Suprapubic skin (tissue), 4 donors: ENCODE results near the gene CFAP99.

ENCODE experiments used
- EP300 ChIP-seq: sonication (generic); formaldehyde crosslinking; IDR thresholded peaks from one replicate; pipeline ENCODE4 v1.6.1; 2017; ENCODE audit warnings: antibody characterized with exemption
- POLR2A ChIP-seq, 2 donors: fragments of 450-650 bp; IDR thresholded peaks; one replicate each; pipeline ENCODE4 v1.6.1; 2017; ENCODE audit warnings: antibody characterized with exemption in 2 of 2, mild to moderate bottlenecking in 2 of 2, moderate library complexity in 2 of 2
- POLR2AphosphoS5 ChIP-seq, 3 donors: sonication (generic); formaldehyde crosslinking; IDR thresholded peaks; one replicate each; pipeline ENCODE4 v1.6.1; 2017; ENCODE audit warnings: antibody characterized with exemption in 3 of 3
- TF ChIP-seq, protein P1 (sequence below), 2 donors: fragments of 200-600 bp in 1 of 2; fragments of 450-650 bp in 1 of 2; sonication (generic) in 1 of 2; IDR thresholded peaks; one replicate each; pipeline ENCODE4 v1.5.1; 2016 to 2019; ENCODE audit warnings: antibody characterized with exemption in 2 of 2, mild to moderate bottlenecking in 1 of 2, moderate library complexity in 1 of 2

DNA sequence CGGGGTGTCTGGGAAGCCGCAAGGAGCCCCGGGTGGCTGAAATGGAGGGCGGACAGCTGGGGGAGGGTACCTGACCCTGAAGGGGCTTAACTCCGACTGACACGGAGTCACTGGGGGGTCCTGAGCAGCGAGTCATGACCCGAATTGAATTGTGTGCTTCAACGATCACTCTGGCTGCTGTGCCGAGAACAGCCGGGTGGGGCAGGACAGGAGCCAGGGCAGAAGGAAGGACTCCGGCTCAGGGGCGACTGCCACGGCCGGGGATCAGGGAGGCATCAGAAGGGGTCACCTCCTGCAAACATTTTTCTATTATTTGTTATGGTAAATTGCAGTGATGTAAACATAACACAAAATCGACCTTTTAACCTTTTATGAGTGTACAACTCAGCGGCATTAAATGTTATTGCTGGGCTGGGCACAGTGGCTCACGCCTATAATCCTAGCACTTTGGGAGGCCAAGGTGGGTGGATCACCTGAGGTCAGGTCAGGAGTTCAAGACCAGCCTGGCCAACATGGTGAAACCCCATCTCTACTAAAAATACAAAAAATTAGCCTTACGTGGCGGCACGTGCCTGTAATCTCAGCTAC is 21.9 kb upstream of the CFAP99 start:
- TF ChIP-seq, protein P1, sequence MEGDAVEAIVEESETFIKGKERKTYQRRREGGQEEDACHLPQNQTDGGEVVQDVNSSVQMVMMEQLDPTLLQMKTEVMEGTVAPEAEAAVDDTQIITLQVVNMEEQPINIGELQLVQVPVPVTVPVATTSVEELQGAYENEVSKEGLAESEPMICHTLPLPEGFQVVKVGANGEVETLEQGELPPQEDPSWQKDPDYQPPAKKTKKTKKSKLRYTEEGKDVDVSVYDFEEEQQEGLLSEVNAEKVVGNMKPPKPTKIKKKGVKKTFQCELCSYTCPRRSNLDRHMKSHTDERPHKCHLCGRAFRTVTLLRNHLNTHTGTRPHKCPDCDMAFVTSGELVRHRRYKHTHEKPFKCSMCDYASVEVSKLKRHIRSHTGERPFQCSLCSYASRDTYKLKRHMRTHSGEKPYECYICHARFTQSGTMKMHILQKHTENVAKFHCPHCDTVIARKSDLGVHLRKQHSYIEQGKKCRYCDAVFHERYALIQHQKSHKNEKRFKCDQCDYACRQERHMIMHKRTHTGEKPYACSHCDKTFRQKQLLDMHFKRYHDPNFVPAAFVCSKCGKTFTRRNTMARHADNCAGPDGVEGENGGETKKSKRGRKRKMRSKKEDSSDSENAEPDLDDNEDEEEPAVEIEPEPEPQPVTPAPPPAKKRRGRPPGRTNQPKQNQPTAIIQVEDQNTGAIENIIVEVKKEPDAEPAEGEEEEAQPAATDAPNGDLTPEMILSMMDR (IDR thresholded peaks at IDR 0.05), result no peak
- TF ChIP-seq POLR2A (IDR thresholded peaks at IDR 0.05), result no peak
- no peak for TF ChIP-seq EP300
- no peak for TF ChIP-seq POLR2AphosphoS5 (IDR thresholded peaks at IDR 0.05)
